Raji (cell line): ENCODE data around the gene LMX1B.

Experiments
- POLR2A ChIP-seq: IDR thresholded peaks from 2 replicates; pipeline ENCODE4 v1.6.1; 2011; ENCODE audit warnings: low read depth, low read length, control low read depth; ENCODE audit not compliant: insufficient read depth

Gene LMX1B

GRCh38 chr9:126633881-126634558 is 20.3 kb downstream of the LMX1B start:
- no peak for TF ChIP-seq POLR2A

DNA sequence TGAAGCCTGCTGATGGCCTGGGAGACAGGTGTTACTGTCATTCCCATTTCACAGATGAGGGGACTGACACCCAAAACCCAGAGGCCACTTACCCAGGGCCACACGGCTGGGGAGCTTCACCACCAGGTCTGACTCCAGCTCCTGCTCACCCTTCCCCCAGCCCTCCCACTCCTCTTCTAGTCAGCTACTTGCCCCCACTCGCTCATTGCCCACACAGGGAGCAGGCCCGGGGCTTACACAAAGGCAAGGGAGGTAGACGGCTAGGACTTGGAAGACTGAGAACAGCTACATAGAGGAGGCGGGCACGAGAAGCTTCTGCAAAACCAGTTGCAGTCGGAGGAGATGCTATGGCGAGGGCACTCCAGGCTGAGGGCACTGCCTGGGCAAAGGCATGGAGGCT is 21.3 kb downstream of the LMX1B start:
- no peak for TF ChIP-seq POLR2A

DNA sequence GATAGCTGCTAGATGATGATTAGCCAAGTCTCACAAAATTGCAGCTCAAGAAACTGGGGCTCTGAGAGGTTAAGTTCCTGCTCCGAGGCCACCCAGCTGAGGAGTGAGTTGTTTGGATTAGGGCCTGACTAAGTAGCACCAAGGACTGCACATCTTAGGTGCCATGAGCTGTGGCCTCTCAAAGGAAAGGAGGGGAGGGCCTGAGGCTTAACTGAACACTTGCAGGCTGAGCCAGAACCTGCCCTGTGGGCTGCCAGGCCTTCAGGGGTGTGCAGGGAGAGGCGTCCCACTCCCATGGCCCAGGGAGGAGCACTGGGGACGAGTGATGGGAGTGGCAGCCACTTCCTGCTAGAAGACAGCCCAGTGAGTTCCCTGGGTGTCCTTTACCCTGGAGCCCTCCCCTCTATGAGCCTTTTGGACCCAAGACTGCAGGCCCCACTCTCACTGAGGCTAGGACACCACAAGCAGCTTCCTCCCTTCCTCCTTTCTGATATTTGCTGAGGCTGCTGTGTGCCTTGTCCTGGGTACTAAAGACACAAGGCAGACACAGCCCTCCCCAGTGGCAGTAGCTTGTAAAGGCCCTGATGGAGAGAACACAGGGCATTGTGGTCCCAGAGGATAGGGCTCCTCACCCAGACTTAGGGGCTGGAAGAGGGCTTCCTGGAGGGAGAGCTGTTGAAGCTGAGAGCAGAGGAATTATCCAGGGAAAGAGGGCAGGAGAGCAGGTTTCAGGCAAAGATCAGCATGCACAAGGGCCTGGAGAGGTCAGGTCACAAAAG is 22.1 kb downstream of the LMX1B start:
- no peak for TF ChIP-seq POLR2A

GRCh38 chr9:126636983-126637798 is 23.5 kb downstream of the LMX1B start:
- no peak for TF ChIP-seq POLR2A

DNA sequence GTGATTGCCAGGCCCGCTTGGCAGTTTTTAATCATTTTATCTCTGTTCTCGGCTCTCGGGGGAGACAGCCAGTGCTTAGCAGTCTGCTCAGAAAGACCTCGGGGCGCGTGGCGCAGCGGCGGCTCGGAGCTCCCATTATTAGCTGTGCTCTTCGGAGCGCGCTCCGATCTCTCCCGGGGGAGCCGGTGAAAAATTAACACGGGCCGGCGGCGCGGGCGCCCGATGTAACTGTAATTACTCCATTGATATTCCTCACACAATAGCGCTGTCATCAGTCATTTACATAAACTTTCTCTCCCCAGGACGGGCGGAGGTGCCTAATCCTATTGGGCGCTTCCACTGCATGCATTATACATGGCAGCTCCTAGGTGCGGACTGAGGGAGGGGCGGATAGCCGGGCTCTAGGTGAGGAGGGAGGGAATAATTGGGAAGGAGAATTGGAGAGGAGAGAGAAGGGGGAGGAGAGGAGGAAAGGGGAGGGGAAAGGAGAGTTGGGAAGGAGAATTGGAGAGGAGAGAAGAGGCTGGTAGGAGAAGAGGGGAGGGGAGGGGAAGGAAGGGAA is 24.9 kb downstream of the LMX1B start:
- TF ChIP-seq POLR2A, result no peak

DNA sequence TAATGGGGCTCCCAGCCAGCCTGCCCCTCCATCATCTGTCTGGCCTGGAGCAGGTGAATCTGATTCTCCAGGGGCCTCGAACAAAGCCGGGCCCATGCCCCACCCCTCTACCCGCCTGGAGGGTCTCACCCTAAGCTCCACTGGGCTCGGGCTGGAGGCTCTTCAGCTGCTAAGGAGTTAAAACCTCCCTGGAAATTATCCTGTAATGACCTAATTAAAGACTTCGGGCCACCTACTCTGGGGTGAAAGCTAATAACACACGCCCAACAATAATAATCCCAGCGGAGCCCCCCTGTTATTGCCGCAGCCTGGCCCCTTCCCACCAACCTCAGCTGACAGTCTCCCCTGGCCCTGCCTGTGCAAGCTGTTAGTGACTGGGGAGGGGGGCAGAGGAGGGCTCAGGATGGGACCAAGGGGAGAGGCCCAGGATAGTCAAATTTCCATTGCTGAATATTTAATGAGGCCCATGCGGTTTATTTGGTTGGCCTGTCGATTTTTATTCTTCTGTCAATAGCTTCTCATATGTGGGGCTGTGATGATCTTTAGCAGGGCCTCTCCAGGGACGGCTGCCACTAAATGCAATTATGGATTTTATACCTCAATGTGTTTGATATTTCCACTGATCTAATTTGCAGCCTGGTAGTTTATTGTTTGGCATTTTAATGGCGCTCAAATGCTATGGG is 25.7 kb downstream of the LMX1B start:
- no peak for TF ChIP-seq POLR2A

- no peak for TF ChIP-seq POLR2A
Observed at GRCh38 chr9:126641118-126641851, 27.6 kb downstream of the LMX1B start.

DNA sequence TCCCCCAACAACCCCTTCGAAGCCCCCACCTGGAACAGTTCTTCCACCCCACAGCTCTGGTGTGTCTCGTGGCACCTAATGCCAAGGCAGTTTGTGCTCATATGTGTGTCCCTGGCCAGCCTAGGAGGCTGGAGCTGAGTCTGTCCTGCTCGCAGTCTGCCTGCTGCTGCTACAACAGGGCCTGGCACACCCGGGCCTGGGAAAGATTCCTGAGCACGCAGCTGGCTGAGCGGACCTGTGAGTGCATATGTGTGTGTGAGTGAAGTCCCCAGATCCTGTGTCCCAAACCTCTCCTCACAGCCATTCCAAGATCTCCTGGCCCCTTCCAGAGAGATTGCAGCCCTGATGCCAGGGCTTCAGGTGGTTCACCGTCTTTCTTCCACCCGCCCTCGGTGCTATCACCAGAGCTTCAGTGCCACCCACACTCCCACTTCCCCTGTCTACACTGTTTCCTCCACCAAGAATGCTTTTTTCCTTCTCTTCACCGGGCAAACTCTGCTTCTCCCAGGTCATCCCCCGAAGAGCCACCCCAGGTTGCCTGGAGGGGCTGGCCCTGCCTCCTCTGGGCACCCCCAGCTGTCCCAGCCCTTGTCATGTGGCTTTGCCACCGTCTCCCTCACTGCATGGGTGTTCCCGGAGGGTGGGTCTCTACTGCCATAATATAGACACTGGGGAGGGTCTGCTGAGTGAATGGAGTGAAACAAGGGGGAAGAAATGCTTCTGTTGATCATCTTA is 28.4 kb downstream of the LMX1B start:
- TF ChIP-seq POLR2A, result no peak

- no peak for TF ChIP-seq POLR2A
Observed at GRCh38 chr9:126642839-126643238, 29.1 kb downstream of the LMX1B start.

DNA sequence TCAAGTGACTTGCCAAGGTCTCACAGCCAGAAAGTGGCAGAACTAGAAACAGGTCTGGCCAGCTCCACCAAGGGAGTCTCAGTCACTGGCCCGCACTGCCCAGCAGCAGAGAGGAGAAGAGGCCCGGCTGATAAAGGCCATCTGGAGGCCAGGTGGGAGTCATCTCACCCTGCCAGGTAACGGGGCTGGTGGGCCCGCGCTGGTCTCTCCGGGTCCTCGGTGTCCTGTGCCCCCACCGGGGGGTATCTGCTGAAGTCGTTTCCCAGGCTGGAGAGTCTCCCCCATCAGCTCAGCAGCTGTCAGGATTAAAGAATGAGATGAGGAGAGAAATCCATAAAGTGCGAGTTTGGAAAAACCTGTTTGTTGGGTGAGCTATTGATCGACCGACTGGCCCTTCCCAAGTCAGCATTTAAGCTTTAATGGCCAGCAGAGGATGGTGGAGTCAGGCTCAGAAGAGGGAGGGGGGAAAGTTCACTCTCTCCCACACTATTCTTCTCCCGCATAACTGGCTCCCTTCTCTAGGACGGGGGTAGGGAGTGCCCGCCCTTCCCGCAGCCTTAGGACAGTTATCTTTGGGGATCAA is 30.3 kb downstream of the LMX1B start:
- TF ChIP-seq POLR2A, result no peak

DNA sequence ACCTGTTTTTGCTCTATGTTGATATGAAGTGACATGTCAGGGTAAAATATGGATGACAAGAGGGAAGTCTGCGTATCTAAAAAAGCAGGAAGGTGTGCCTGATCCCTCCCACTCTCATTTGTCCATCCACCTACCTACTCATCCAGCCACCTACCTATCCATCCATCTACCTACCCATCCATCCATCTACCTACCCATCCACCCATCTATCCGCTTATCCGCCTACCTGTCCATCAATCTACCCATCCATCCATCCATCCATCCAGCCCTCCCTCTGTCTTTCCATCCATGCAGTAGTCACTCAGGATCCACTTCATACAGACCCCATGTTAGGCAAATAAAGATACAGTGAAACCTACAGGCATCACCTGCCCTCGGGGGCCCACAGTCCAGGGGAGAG is 32.4 kb downstream of the LMX1B start:
- TF ChIP-seq POLR2A, result no peak

DNA sequence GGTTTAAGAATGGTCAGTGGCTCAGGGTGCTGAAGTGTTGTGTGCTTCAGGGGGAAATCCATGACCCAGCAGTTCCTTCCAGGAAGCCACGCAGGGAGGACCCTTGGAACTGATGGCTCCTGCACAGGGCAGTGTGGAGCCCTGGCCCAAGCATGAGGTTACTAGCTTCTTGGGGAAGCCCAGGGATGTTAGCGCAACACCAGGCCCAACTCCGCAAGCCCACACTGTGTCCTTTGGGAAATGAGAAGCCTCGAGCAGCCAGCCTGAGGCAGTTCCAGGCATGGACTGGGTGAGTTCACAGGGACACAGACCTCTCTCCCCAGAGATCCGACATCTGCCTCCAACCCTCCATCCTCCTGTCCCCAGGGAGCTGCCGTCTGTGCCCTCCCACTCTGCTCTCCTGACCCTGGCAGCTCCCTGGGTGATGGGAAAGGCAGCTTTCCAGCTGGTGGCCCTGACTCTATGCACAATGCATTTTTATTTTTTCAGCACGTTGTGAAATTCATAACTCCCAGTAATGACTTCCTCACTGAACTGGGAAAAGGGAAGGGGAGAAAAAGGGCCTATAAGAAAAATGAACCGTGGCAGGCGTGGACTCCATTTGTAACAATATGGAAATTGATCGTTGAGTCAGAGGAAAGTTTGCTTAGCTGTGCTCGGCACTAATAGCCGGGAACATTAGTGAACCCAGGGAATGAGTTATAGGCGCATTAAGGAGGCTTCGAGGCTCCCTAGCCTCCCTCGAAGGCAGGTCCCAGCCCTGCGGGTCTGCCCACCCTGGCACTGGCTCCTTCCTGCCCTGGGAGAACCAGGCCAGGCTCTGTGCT is 34.1 kb downstream of the LMX1B start:
- TF ChIP-seq POLR2A, result no peak
